Lower leg skin (tissue), 3 donors: Measurements from ENCODE around the gene CDKL2.

Source experiments
- CTCF ChIP-seq, 3 donors: fragments of 450-650 bp; IDR thresholded peaks; one replicate each; pipeline ENCODE4 v1.5.1; 2016; ENCODE audit warnings: antibody characterized with exemption in 3 of 3, mild to moderate bottlenecking in 3 of 3, moderate library complexity in 2 of 3
- POLR2A ChIP-seq, 2 donors: fragments of 450-650 bp; IDR thresholded peaks; one replicate each; pipeline ENCODE4 v1.6.1; 2016 to 2017; ENCODE audit warnings: antibody characterized with exemption in 2 of 2, mild to moderate bottlenecking in 1 of 2, moderate library complexity in 1 of 2

DNA sequence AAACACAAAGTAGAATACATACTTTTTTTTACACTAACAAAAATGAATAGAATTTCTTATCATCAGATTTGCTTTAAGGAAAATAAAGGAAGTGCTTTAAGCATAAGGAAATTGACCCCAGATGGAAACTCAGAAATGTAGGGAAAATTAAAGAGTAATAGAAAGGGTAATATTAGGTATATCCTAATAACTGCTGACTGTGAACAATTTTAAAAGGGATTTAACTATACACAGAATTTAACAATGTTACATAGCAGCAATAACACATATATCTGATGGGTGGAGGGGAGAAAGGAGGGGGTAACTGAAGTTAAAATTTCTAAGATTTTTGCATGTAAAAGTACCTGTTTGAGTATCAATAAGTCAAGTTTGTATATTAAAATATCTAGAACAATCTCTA, 8.6 kb downstream of the CDKL2 start:
- no peak for TF ChIP-seq CTCF (IDR thresholded peaks at IDR 0.05)
- TF ChIP-seq POLR2A (IDR thresholded peaks at IDR 0.05), result no peak
